ENCODE results near the gene G3BP2. TPM values are rescaled to one million over a fixed set of nuclear protein-coding genes. Genes with fewer than 3 reads are reported as not detected.

Gene G3BP2
- total and polyA plus RNA-seq, 9 of the 15 experiments (the other 6 are each of a cell fraction or from before 2014, with no cell fraction given), result 25.2 to 222 (median 130) TPM

DNA sequence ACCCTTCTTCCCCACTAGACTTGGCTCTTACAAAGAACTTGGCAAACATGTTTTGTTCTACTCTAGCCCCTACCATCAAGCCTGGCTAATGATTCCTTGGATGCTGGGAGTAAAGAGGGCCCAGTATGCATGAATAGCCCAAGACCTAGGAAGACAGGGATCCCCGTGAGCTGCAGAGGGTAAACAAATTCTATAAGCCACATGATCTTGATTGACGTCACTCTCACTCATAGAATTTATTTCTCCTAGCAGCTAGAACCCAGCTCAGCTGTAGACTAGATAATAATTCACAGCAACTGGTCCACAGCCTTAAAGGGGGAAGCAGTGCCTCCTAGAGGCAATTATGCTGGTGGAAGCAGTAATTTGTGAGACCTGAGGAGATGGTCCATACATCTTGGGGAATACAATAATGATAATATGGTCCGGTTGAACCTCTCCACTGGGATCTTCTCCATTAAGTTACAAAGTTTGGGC is 35.0 kb upstream of the G3BP2 start (continued):
- TF ChIP-seq RAD21 (CRISPR knock-in tag; conservative IDR thresholded peaks at IDR 0.05 in 1 of 2, IDR thresholded peaks at IDR 0.05 in 1 of 2), result peak; percentile 31 to 56
- TF ChIP-seq KLF16 (IDR thresholded peaks at IDR 0.05), result no peak
- no peak for TF ChIP-seq CAMTA2 (CRISPR knock-in tag; conservative IDR thresholded peaks at IDR 0.05)
- peak in 1 of 2 experiments; percentile 70; a peak in 1 of 4 replicates for TF ChIP-seq TEAD1 (CRISPR knock-in tag; IDR thresholded peaks at IDR 0.05)
- TF ChIP-seq FOS (IDR thresholded peaks at IDR 0.05; ENCODE audit: extremely low read depth, insufficient read length), result no peak
- TF ChIP-seq ZKSCAN3 (CRISPR knock-in tag; IDR thresholded peaks at IDR 0.05), result no peak
- TF ChIP-seq, protein P1, sequence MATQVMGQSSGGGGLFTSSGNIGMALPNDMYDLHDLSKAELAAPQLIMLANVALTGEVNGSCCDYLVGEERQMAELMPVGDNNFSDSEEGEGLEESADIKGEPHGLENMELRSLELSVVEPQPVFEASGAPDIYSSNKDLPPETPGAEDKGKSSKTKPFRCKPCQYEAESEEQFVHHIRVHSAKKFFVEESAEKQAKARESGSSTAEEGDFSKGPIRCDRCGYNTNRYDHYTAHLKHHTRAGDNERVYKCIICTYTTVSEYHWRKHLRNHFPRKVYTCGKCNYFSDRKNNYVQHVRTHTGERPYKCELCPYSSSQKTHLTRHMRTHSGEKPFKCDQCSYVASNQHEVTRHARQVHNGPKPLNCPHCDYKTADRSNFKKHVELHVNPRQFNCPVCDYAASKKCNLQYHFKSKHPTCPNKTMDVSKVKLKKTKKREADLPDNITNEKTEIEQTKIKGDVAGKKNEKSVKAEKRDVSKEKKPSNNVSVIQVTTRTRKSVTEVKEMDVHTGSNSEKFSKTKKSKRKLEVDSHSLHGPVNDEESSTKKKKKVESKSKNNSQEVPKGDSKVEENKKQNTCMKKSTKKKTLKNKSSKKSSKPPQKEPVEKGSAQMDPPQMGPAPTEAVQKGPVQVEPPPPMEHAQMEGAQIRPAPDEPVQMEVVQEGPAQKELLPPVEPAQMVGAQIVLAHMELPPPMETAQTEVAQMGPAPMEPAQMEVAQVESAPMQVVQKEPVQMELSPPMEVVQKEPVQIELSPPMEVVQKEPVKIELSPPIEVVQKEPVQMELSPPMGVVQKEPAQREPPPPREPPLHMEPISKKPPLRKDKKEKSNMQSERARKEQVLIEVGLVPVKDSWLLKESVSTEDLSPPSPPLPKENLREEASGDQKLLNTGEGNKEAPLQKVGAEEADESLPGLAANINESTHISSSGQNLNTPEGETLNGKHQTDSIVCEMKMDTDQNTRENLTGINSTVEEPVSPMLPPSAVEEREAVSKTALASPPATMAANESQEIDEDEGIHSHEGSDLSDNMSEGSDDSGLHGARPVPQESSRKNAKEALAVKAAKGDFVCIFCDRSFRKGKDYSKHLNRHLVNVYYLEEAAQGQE (IDR thresholded peaks at IDR 0.05; ENCODE audit: borderline replicate concordance), result peak; percentile 36; the same call in 1 of the 2 replicates
- TF ChIP-seq, protein P1 (CRISPR knock-in tag; IDR thresholded peaks at IDR 0.05; ENCODE audit: low read depth), result no peak
- TF ChIP-seq ATF1 (CRISPR knock-in tag; IDR thresholded peaks at IDR 0.05), result no peak
- TF ChIP-seq ATF1 (tag; IDR thresholded peaks at IDR 0.05), result no peak
- TF ChIP-seq, protein P2, sequence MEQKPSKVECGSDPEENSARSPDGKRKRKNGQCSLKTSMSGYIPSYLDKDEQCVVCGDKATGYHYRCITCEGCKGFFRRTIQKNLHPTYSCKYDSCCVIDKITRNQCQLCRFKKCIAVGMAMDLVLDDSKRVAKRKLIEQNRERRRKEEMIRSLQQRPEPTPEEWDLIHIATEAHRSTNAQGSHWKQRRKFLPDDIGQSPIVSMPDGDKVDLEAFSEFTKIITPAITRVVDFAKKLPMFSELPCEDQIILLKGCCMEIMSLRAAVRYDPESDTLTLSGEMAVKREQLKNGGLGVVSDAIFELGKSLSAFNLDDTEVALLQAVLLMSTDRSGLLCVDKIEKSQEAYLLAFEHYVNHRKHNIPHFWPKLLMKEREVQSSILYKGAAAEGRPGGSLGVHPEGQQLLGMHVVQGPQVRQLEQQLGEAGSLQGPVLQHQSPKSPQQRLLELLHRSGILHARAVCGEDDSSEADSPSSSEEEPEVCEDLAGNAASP (IDR thresholded peaks at IDR 0.05), result no peak
- TF ChIP-seq, protein P3, sequence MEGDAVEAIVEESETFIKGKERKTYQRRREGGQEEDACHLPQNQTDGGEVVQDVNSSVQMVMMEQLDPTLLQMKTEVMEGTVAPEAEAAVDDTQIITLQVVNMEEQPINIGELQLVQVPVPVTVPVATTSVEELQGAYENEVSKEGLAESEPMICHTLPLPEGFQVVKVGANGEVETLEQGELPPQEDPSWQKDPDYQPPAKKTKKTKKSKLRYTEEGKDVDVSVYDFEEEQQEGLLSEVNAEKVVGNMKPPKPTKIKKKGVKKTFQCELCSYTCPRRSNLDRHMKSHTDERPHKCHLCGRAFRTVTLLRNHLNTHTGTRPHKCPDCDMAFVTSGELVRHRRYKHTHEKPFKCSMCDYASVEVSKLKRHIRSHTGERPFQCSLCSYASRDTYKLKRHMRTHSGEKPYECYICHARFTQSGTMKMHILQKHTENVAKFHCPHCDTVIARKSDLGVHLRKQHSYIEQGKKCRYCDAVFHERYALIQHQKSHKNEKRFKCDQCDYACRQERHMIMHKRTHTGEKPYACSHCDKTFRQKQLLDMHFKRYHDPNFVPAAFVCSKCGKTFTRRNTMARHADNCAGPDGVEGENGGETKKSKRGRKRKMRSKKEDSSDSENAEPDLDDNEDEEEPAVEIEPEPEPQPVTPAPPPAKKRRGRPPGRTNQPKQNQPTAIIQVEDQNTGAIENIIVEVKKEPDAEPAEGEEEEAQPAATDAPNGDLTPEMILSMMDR (IDR thresholded peaks at IDR 0.05 in 2 of 3, conservative IDR thresholded peaks at IDR 0.05 in 1 of 3; ENCODE audit: insufficient read depth in 2 of 3, low read depth in 1 of 3, low read length in 3 of 3), result peak; percentile 43 to 68 (median 50)
- TF ChIP-seq MTF1 (CRISPR knock-in tag; IDR thresholded peaks at IDR 0.05; ENCODE audit: borderline replicate concordance), result no peak
- TF ChIP-seq TCF3 (CRISPR knock-in tag; IDR thresholded peaks at IDR 0.05), result no peak
- TF ChIP-seq EHMT2 (IDR thresholded peaks at IDR 0.05), result no peak
- no peak for TF ChIP-seq CTBP1 (IDR thresholded peaks at IDR 0.05; ENCODE audit: borderline replicate concordance)
- no peak for TF ChIP-seq XRCC3 (IDR thresholded peaks at IDR 0.05)
- 0 out of 2 replicates have a peak, but pooled peaks have one; percentile 11 for TF ChIP-seq SMC3 (conservative IDR thresholded peaks at IDR 0.05; ENCODE audit: insufficient read depth, low read depth, low read length)
- TF ChIP-seq ZNF175 (CRISPR knock-in tag; IDR thresholded peaks at IDR 0.05; ENCODE audit: low read depth), result no peak

All from K562 (cell line).